Measurements from ENCODE around the gene DUS1L. TPM values are rescaled to one million over a fixed set of nuclear protein-coding genes. Genes with fewer than 3 reads are reported as not detected.

DUS1L gene
- total and polyA plus RNA-seq, 2 donors (not counting 1 experiment from before 2014, with no cell fraction given), result 109 to 241 TPM

- Histone ChIP-seq H3K9ac (ENCODE audit: low read length) (no peak overlapping the region), H3K27ac (ENCODE audit: low read length in 2 of 2) (no peak overlapping the region), H3K4me3 (ENCODE audit: control extremely low read depth in 1 of 5, extremely low read depth in 1 of 5, insufficient read depth in 1 of 5, low read depth in 2 of 5, low read length in 4 of 5) (no peak overlapping the region), H3K4me2 (replicated peaks; ENCODE audit: low read depth, low read length, poor library complexity, severe bottlenecking) (no peak overlapping the region), H3K9me3 (ENCODE audit: control extremely low read depth in 1 of 3, control insufficient read depth in 2 of 3, insufficient read depth in 1 of 3, low read length in 2 of 3) (no peaks in the 10 kb centered on the region), H4K20me1 (ENCODE audit: control insufficient read depth, insufficient read depth, low read length, poor library complexity, severe bottlenecking) (no peaks in the 10 kb centered on the region), H3K36me3 (replicated peaks in 1 of 2; ENCODE audit: control extremely low read depth in 1 of 2, control insufficient read depth in 1 of 2, extremely low read depth in 1 of 2, insufficient read depth in 2 of 2, low read length in 1 of 2) (peaks cover 0 to 9% of the 10 kb centered on the region in 2 experiments), H3K4me1 (ENCODE audit: control insufficient read depth in 2 of 2, insufficient read depth in 2 of 2, low read length in 2 of 2) (no peaks in the 10 kb centered on the region), H3K79me2 (ENCODE audit: control insufficient read depth, insufficient read depth, low read length) (no peaks in the 10 kb centered on the region), H2AFZ (ENCODE audit: insufficient read depth, low read depth, low read length, poor library complexity, severe bottlenecking) (no peak overlapping the region), H3K27me3 (replicated peaks in 1 of 4; ENCODE audit: control extremely low read depth in 1 of 4, control insufficient read depth in 3 of 4, insufficient read depth in 4 of 4, low read length in 3 of 4) (no peaks in the 10 kb centered on the region)
- DNase-seq (no peak), ATAC-seq (ENCODE audit: low read depth) (no peak)
- POLR2A ChIA-PET, result no interaction called here
- Mint-ChIP-seq H3K4me3 (no peak overlapping the region), H3K4me1 (no peaks in the 10 kb centered on the region), H3K27ac (no peak overlapping the region), H3K9me3 (ENCODE audit: insufficient read depth) (no peaks in the 10 kb centered on the region), H3K27me3 (no peaks in the 10 kb centered on the region)
- CTCF ChIA-PET, result no interaction called here
- TF ChIP-seq CTCF (IDR thresholded peaks at IDR 0.05), result no peak
- no peak for TF ChIP-seq EZH2 (IDR thresholded peaks at IDR 0.05; ENCODE audit: borderline replicate concordance, insufficient read depth, low read depth, low read length, poor library complexity, severe bottlenecking)
- WGBS (ENCODE audit: insufficient coverage), result 59% methylated on average over 21 of the region's 22 CpGs
- intact Hi-C loops (cut with micrococcal nuclease), result no loop called here
Measured at GRCh38 chr17:82013341-82013740, 52.3 kb downstream of the DUS1L start.

- intact Hi-C loops (cut with micrococcal nuclease), result no loop called here
Measured at GRCh38 chr17:82012640-82013295, 52.8 kb downstream of the DUS1L start.

More at GRCh38 chr17:82012640-82013295, 52.8 kb downstream of the DUS1L start:
- ChIA-PET POLR2A (no interaction called here), CTCF (no interaction called here)
- DNase-seq, result no peak
- no peaks in the 10 kb centered on the region for H3K27me3 Mint-ChIP-seq
- no peak overlapping the region for H3K4me3 Mint-ChIP-seq
- Histone ChIP-seq H3K27me3 (replicated peaks in 1 of 4; ENCODE audit: control extremely low read depth in 1 of 4, control insufficient read depth in 3 of 4, insufficient read depth in 4 of 4, low read length in 3 of 4) (no peaks in the 10 kb centered on the region), H3K4me3 (ENCODE audit: control extremely low read depth in 1 of 5, extremely low read depth in 1 of 5, insufficient read depth in 1 of 5, low read depth in 2 of 5, low read length in 4 of 5) (no peak overlapping the region), H3K4me1 (ENCODE audit: control insufficient read depth in 2 of 2, insufficient read depth in 2 of 2, low read length in 2 of 2) (no peaks in the 10 kb centered on the region), H2AFZ (ENCODE audit: insufficient read depth, low read depth, low read length, poor library complexity, severe bottlenecking) (no peak overlapping the region), H3K9ac (ENCODE audit: low read length) (no peak overlapping the region), H3K27ac (ENCODE audit: low read length in 2 of 2) (no peak overlapping the region), H3K36me3 (replicated peaks in 1 of 2; ENCODE audit: control extremely low read depth in 1 of 2, control insufficient read depth in 1 of 2, extremely low read depth in 1 of 2, insufficient read depth in 2 of 2, low read length in 1 of 2) (peaks cover 0 to 8% of the 10 kb centered on the region in 2 experiments), H3K4me2 (replicated peaks; ENCODE audit: low read depth, low read length, poor library complexity, severe bottlenecking) (no peak overlapping the region), H3K79me2 (ENCODE audit: control insufficient read depth, insufficient read depth, low read length) (no peaks in the 10 kb centered on the region), H3K9me3 (ENCODE audit: control extremely low read depth in 1 of 3, control insufficient read depth in 2 of 3, insufficient read depth in 1 of 3, low read length in 2 of 3) (no peaks in the 10 kb centered on the region), H4K20me1 (ENCODE audit: control insufficient read depth, insufficient read depth, low read length, poor library complexity, severe bottlenecking) (no peaks in the 10 kb centered on the region)
- no peak for TF ChIP-seq CTCF (IDR thresholded peaks at IDR 0.05)
- TF ChIP-seq EZH2 (IDR thresholded peaks at IDR 0.05; ENCODE audit: borderline replicate concordance, insufficient read depth, low read depth, low read length, poor library complexity, severe bottlenecking), result no peak
- no peak overlapping the region for H3K27ac Mint-ChIP-seq
- no peaks in the 10 kb centered on the region for H3K9me3 Mint-ChIP-seq (ENCODE audit: insufficient read depth)
- 92% methylated on average over 12 of the region's 19 CpGs for WGBS (ENCODE audit: insufficient coverage)
- no peak for ATAC-seq (ENCODE audit: low read depth)
- no peaks in the 10 kb centered on the region for H3K4me1 Mint-ChIP-seq
